Upper lobe of left lung (tissue), 6 donors: ENCODE measurements around the gene ZNF746. TPM values are rescaled to one million over a fixed set of nuclear protein-coding genes. Genes with fewer than 3 reads are reported as not detected.
"Not testable (repeated sequence)": the region's sequence is repeated elsewhere in the genome, so short reads cannot be mapped to it uniquely, and the experiment has no call there.

Experiments used
- ATAC-seq, 2 donors: fragments of 200-7000 bp; cut with Tn5 transposase; one replicate each; pipeline ENCODE4 v1.9.1; 2022; ENCODE audit warnings: mild to moderate bottlenecking in 2 of 2, moderate library complexity in 2 of 2; ENCODE audit not compliant: low FRiP score in 2 of 2
- DNase-seq, 2 donors: peaks; one replicate each; pipeline ENCODE4 v3.0.0-alpha.2; 2019 to 2020
- H3K27ac ChIP-seq, 4 donors: fragments of 200-600 bp; sonication (generic); one replicate each; pipeline ENCODE4 v1.5.1; 2016 to 2019
- H3K27me3 ChIP-seq, 4 donors: fragments of 200-600 bp; sonication (generic); one replicate each; pipeline ENCODE4 v1.5.1; 2017 to 2019
- H3K36me3 ChIP-seq, 4 donors: fragments of 200-600 bp; sonication (generic); one replicate each; pipeline ENCODE4 v1.5.1; 2016 to 2019
- H3K4me1 ChIP-seq, 4 donors: fragments of 200-600 bp; sonication (generic); one replicate each; pipeline ENCODE4 v1.5.1; 2018 to 2019
- H3K4me3 ChIP-seq, 4 donors: fragments of 200-600 bp; sonication (generic); one replicate each; pipeline ENCODE4 v1.5.1; 2017 to 2019; ENCODE audit warnings: mild to moderate bottlenecking in 2 of 4, moderate library complexity in 1 of 4
- H3K9me3 ChIP-seq, 4 donors: fragments of 200-600 bp; sonication (generic); one replicate each; pipeline ENCODE4 v1.5.1; 2018 to 2019
- EP300 ChIP-seq, 4 donors: sonication (generic); formaldehyde crosslinking; IDR thresholded peaks; one replicate each; pipeline ENCODE4 v1.5.1; 2017; ENCODE audit warnings: antibody characterized with exemption in 4 of 4, control low read depth in 2 of 4
- POLR2A ChIP-seq, 4 donors: fragments of 450-650 bp; IDR thresholded peaks; one replicate each; pipeline ENCODE4 v1.5.1; 2016 to 2017; ENCODE audit warnings: antibody characterized with exemption in 4 of 4, mild to moderate bottlenecking in 2 of 4
- POLR2AphosphoS5 ChIP-seq, 2 donors: sonication (generic); formaldehyde crosslinking; IDR thresholded peaks; one replicate each; pipeline ENCODE4 v1.5.1; 2017; ENCODE audit warnings: antibody characterized with exemption in 2 of 2
- WGBS, 2 donors: methylation state at CpG; one replicate each; pipeline ENCODE4 v1.1.5; 2017 to 2018; 5-methylcytosine and 5-hydroxymethylcytosine counted together
- total RNA-seq, 6 donors: library from RNA; depleted of rRNA in 4 of 6; stranded (reverse); fragments of >200 nt in 4 of 6; gene quantifications; one replicate each; pipeline versions ENCODE4 v1.1.0 to v1.2.1, GENCODE V29; 2016 to 2021
- TF ChIP-seq, protein P1 (sequence below), 6 experiments: fragments of 450-650 bp in 4 of 6; fragments of 200-600 bp in 2 of 6; sonication (generic) in 2 of 6; IDR thresholded peaks; one replicate each; pipeline ENCODE4 v1.5.1; 2016 to 2019; ENCODE audit warnings: antibody characterized with exemption in 6 of 6
- donor health status: DM: no; HTN: no; CAD: no; lungs with moderate emphysema.
- donor health status: DM: no; HTN: yes; CAD: no; lungs with severe emphysema.

The ZNF746 gene
- total RNA-seq, 6 donors from 2014 or later: 19.4 to 54.5 (median 25.2) TPM

DNA sequence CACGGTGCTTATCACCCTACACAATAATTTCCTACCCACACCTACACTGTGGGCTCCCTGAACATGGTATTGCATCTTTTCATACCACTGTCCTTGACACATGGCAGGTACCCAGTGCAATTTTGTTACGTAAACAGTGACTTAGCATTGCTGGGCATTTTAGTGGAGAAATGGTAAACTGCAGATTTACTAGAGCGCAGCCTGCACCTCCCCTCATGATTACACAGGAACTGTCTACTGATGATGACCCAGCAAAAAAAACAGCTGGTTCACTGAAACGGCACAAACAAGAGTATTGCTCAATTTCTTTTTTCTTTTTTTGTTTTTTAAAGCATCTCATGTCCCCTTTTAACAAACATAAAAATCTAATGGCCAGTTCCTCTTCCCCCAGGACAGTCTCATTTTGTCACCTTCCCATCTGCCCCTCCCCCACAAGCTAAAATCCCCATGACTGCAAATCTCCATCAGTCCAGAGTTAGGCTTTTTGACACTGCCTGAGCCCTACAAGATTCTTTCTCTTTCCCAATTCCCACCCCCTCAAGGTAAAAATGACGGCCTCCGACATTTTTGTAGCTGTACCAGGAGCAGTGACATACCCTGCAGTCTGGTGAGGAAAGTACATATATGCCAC is 2.8 kb downstream of the ZNF746 start:
- DNase-seq (no peak), ATAC-seq (no peak)
- H3K27ac ChIP-seq: peak overlapping the region; percentile 28 to 97 (median 66)
- no peaks in the 10 kb centered on the region for H3K9me3 ChIP-seq
- peak overlapping the region in 1 of 4 donors; percentile 4 for H3K4me3 ChIP-seq
- WGBS, 2 donors: 59 to 64% methylated on average over 5 to 6 of the region's 6 CpGs
- no peaks in the 10 kb centered on the region for H3K27me3 ChIP-seq
- H3K36me3 ChIP-seq: peaks cover 35 to 45% (median 42%) of the 10 kb centered on the region in 4 donors
- peaks cover 17 to 30% (median 22%) of the 10 kb centered on the region in 4 donors for H3K4me1 ChIP-seq
- TF ChIP-seq POLR2A (IDR thresholded peaks at IDR 0.05) (peak in 1 of 4 donors; percentile 19), POLR2AphosphoS5 (IDR thresholded peaks at IDR 0.05) (peak in 1 of 2 donors; percentile 40), EP300 (IDR thresholded peaks at IDR 0.05) (peak in 1 of 4 donors; percentile 3)
- TF ChIP-seq, protein P1, sequence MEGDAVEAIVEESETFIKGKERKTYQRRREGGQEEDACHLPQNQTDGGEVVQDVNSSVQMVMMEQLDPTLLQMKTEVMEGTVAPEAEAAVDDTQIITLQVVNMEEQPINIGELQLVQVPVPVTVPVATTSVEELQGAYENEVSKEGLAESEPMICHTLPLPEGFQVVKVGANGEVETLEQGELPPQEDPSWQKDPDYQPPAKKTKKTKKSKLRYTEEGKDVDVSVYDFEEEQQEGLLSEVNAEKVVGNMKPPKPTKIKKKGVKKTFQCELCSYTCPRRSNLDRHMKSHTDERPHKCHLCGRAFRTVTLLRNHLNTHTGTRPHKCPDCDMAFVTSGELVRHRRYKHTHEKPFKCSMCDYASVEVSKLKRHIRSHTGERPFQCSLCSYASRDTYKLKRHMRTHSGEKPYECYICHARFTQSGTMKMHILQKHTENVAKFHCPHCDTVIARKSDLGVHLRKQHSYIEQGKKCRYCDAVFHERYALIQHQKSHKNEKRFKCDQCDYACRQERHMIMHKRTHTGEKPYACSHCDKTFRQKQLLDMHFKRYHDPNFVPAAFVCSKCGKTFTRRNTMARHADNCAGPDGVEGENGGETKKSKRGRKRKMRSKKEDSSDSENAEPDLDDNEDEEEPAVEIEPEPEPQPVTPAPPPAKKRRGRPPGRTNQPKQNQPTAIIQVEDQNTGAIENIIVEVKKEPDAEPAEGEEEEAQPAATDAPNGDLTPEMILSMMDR (IDR thresholded peaks at IDR 0.05): peak in 1 of 6 experiments; percentile 20

DNA sequence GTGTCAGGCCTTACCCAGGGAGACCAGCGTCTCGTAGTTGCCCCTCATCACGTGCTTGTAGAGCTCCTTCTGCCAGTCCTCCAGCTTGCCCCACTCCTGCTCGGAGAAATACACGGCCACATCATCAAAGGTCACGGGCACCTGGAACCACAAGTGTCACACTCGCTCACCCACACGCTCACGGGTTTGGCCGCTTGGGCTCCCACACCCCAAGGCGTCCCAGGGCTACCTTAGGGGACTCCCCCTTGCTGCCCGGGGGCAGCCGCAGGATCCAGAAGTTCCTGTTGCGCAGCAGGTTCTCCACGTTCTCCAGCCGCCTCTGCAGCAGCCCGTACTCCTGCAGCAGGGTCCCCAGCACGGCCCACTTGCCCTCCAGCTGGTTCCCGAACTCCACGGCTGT is 3.6 kb downstream of the ZNF746 start:
- not testable (repeated sequence) for DNase-seq, H3K4me3 ChIP-seq, H3K9me3 ChIP-seq, ATAC-seq, H3K27me3 ChIP-seq
- 86 to 92% methylated on average over 18 to 19 of the region's 20 CpGs for WGBS, 2 donors
- Histone ChIP-seq H3K27ac (peak overlapping the region in 1 of 4 donors; percentile 0), H3K36me3 (peaks cover 35 to 52% (median 46%) of the 10 kb centered on the region in 4 donors), H3K4me1 (peaks cover 17 to 30% (median 22%) of the 10 kb centered on the region in 4 donors)

DNA sequence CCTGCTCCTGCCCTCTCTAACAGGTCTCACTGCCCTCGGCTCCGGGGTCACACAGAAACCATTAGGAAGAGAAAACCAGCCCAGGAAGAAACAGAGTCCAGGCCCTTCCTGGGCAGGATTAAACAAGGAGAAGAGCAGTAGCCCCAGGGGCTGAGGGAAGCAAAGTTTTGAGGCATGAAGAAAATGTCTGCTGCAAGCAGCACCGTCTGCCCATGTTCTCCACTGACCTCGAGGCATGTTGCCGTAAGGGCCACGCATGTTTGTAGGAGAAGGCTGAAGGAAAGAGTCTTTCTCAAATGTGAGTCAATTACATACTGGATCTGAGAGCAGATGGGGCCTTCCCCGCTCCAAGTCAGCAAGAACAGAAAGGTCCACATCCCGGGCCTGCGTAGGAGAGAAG is 4.2 kb downstream of the ZNF746 start:
- ATAC-seq (no peak), DNase-seq (no peak)
- Histone ChIP-seq H3K9me3 (no peaks in the 10 kb centered on the region), H3K27me3 (no peaks in the 10 kb centered on the region), H3K27ac (no peak overlapping the region), H3K4me1 (peaks cover 17 to 30% (median 22%) of the 10 kb centered on the region in 4 donors), H3K4me3 (no peak overlapping the region), H3K36me3 (peaks cover 35 to 57% (median 49%) of the 10 kb centered on the region in 4 donors)
- no peak for TF ChIP-seq POLR2AphosphoS5 (IDR thresholded peaks at IDR 0.05)
- no peak for TF ChIP-seq POLR2A (IDR thresholded peaks at IDR 0.05)
- no peak for TF ChIP-seq EP300 (IDR thresholded peaks at IDR 0.05)
- TF ChIP-seq, protein P1 (IDR thresholded peaks at IDR 0.05): no peak
- WGBS, 2 donors: 97% methylated on average over 9 of the region's 9 CpGs

DNA sequence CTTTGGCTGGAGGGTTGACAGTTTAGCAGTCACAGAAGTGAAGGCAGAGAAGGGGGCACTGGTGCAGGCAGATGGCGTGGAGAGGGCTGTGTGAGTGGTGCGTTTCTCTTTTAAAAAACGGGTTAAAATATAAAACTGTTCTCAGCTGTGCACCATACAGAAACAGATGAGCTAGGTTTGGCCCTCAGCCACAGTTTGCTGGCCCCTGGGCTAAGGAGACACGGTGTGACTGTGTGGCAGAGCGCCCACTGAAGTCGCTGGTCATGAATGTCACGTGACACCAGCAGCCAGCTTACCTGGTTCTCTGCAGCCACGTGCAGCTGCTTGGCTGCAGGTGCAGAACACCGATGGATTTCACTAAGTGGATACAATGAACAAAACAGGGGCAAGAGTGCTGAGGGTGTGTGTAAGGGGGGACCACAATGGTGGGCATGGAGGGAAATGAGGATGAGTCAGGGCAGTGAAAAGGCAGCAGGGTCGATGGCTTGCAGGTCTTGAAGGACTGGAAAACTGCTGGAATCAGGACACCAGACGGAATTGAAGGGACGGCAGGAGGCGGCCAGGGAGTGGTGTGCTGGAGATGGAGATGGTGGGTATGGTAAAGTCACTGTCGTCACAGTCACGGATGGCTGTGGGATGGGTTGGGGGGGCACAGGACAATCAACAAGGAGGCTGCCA is 7.4 kb downstream of the ZNF746 start:
- Histone ChIP-seq H3K9me3 (no peaks in the 10 kb centered on the region), H3K36me3 (peaks cover 47 to 88% (median 66%) of the 10 kb centered on the region in 4 donors), H3K27ac (no peak overlapping the region), H3K4me3 (no peak overlapping the region), H3K4me1 (peaks cover 5 to 9% (median 6%) of the 10 kb centered on the region in 4 donors), H3K27me3 (no peaks in the 10 kb centered on the region)
- ATAC-seq (no peak), DNase-seq (no peak)
- TF ChIP-seq POLR2AphosphoS5 (IDR thresholded peaks at IDR 0.05) (no peak), POLR2A (IDR thresholded peaks at IDR 0.05) (no peak), EP300 (IDR thresholded peaks at IDR 0.05) (no peak)
- TF ChIP-seq, protein P1 (IDR thresholded peaks at IDR 0.05): no peak
- 91 to 93% methylated on average over 15 of the region's 15 CpGs for WGBS, 2 donors

DNA sequence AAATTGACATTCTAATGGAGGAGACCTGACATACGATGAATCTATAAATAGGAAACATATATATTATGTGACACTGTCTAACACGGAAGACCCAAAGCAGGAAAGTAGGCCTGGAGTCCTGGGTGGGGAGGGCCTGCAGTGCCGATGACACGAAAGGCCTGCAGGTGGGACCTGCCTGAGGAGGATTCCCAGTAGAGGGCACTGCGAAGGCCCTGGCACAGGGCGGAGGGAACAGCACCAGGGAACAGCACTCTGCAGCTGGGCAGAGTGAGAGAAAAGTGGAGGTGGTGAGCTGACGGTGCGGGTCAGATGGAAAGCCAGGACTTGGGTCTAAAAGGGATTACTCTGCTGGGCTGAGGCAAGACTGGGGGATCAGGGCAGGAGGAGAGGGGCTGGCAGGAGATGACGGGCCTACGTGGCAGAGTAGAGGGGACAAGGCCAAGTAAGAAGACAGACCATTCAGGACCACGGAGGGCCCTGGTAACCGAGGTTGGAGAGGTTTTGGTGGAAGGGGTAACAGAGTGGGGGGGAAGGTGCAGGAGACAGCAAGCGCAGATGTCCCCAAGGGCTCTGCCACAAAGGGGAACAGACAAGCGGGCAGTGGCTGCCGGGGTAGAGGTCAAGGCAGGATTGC is 8.1 kb downstream of the ZNF746 start:
- no peak for DNase-seq
- no peaks in the 10 kb centered on the region for H3K27me3 ChIP-seq
- H3K4me1 ChIP-seq: peaks cover 0 to 2% (median under 1%) of the 10 kb centered on the region in 4 donors
- no peak for TF ChIP-seq EP300 (IDR thresholded peaks at IDR 0.05)
- no peak for TF ChIP-seq POLR2AphosphoS5 (IDR thresholded peaks at IDR 0.05)
- TF ChIP-seq POLR2A (IDR thresholded peaks at IDR 0.05): no peak
- TF ChIP-seq, protein P1 (IDR thresholded peaks at IDR 0.05): no peak
- peaks cover 47 to 89% (median 66%) of the 10 kb centered on the region in 4 donors for H3K36me3 ChIP-seq
- ATAC-seq: peak in 1 of 2 donors; percentile 31
- 87 to 90% methylated on average over 15 of the region's 15 CpGs for WGBS, 2 donors
- H3K27ac ChIP-seq: no peak overlapping the region
- H3K9me3 ChIP-seq: no peaks in the 10 kb centered on the region
- H3K4me3 ChIP-seq: no peak overlapping the region
